Activated naive CD8-positive, alpha-beta T cell treated with anti-CD3 and anti-CD28 coated beads for 36 hours (primary cell): ENCODE data around the gene RMND5B. TPM values are rescaled to one million over a fixed set of nuclear protein-coding genes. Genes with fewer than 3 reads are reported as not detected.
"Not testable (repeated sequence)": the region's sequence is repeated elsewhere in the genome, so short reads cannot be mapped to it uniquely, and the experiment has no call there.

ENCODE experiments used
- DNase-seq: peaks from one replicate; pipeline ENCODE4 v3.0.0; 2021
- H3K27ac Mint-ChIP-seq: one replicate; pipeline ENCODE4 v1.8.0; 2022; ENCODE audit warnings: mild to moderate bottlenecking, moderate library complexity, mixed read lengths
- H3K27me3 Mint-ChIP-seq: one replicate; pipeline ENCODE4 v1.8.0; 2022; ENCODE audit warnings: mild to moderate bottlenecking, mixed read lengths
- H3K36me3 Mint-ChIP-seq: one replicate; pipeline ENCODE4 v1.8.0; 2021; ENCODE audit warnings: mild to moderate bottlenecking, mixed read lengths
- H3K4me1 Mint-ChIP-seq: one replicate; pipeline ENCODE4 v1.8.0; 2021; ENCODE audit warnings: mixed read lengths
- H3K4me3 Mint-ChIP-seq: one replicate; pipeline ENCODE4 v1.8.0; 2022; ENCODE audit warnings: mild to moderate bottlenecking, moderate library complexity, mixed read lengths
- H3K9me3 Mint-ChIP-seq: one replicate; pipeline ENCODE4 v1.8.0; 2022; ENCODE audit warnings: mixed read lengths
- total RNA-seq, 2 experiments: library from RNA; stranded (reverse); gene quantifications; one replicate each; pipeline ENCODE4 v1.2.3, GENCODE V29; 2021

The RMND5B gene, protein sequence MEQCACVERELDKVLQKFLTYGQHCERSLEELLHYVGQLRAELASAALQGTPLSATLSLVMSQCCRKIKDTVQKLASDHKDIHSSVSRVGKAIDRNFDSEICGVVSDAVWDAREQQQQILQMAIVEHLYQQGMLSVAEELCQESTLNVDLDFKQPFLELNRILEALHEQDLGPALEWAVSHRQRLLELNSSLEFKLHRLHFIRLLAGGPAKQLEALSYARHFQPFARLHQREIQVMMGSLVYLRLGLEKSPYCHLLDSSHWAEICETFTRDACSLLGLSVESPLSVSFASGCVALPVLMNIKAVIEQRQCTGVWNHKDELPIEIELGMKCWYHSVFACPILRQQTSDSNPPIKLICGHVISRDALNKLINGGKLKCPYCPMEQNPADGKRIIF
- 10 to 100 TPM; 26.2 to 26.7 TPM for total RNA-seq

DNA sequence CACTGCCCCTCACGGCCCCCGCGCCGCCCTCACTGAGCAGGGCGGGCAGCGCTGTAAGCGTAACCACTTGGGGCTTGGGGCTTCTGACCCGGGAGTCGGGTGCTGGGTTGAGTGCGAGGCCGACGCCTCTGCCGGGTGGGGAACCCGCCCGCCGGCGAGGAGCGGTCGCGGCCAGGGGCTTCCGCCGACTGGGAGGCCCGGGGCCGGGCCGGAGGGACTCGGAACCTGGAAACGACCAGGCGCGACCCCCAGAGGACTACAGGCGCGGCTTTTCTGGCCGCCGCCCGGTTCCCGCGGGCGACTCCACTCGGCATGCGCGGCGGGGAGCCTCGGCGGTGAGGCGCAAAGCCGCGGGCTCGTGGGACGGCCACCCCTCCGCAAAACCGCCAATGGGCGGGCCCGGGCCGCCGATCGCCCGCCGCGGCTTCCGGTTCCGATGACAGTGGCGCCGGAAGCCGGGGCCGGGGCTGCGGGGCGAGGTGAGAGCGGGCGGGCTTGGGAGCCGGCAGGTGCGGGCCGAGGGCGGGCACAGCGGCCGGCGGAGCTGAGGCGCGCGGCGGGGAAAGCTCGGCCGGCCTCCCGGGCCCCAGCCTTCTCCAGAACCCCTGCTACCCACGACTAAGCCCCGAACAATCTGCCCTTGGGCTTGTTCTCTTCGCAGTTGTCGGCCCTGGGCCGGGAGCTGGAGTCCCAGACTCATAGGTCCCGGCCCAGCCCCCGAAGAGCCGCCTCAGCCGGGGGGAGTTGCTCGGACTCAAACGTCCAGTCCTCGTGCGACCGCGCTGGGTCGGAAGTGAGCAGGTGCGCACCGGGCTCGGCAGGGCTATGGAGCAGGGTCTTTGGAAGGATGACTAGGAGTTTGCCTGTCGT is at the start of gene RMND5B:
Gene RMND5B, plus strand, starts transcription at position 439 of the 870 bp plus-strand sequence. CDS start 7,106 bp downstream, outside the sequence.
- Mint-ChIP-seq H3K9me3 (no peaks in the 10 kb centered on the region), H3K27me3 (no peaks in the 10 kb centered on the region), H3K4me3 (peak within 1 kb of the TSS; percentile 87), H3K36me3 (peaks cover 20% of the 10 kb centered on the region), H3K27ac (peak within 1 kb of the TSS; percentile 75), H3K4me1 (peaks cover 26% of the 10 kb centered on the region)
- peak; percentile 89 for DNase-seq

DNA sequence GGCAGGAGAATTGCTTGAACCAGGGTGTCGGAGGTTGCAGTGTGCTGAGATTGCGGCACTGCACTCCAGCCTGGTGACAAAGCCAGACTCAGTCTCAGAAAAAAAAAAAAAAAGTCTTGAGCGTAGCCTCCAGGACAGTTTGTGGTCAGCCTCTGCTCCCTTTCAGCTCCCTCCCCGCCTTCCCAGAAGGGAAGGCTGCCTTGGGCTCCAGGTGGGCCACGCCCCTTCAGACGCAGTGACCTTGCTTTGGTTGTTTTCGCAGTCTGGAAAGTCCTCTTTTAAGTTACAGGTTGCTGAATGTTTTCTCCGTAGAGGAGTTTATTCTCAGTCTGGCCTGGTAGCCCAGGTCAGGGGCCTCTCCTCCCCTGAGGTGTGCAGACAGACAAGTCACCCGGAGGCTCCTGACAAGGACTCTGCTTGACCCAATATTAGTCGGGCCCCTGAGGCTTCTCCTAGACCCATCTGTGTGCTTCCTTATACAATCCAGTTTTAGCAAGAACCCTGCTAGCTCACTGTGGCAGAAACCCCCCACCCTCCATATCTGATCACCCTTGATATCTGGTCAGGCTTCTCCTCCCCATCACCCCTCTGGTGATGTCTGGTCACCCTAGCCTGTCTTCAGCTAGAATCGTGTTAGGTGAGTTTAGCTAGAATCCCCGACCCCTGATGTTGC is 49.1 kb upstream of the RMND5B start:
- Mint-ChIP-seq H3K27ac (no peak overlapping the region), H3K9me3 (no peaks in the 10 kb centered on the region), H3K4me3 (no peak overlapping the region), H3K4me1 (no peaks in the 10 kb centered on the region), H3K27me3 (no peaks in the 10 kb centered on the region), H3K36me3 (no peaks in the 10 kb centered on the region)
- DNase-seq: no peak

- no peak for DNase-seq
- H3K9me3 Mint-ChIP-seq: no peaks in the 10 kb centered on the region
- no peak overlapping the region for H3K4me3 Mint-ChIP-seq
- H3K27me3 Mint-ChIP-seq: no peaks in the 10 kb centered on the region
- no peaks in the 10 kb centered on the region for H3K36me3 Mint-ChIP-seq
- H3K27ac Mint-ChIP-seq: no peak overlapping the region
- H3K4me1 Mint-ChIP-seq: no peaks in the 10 kb centered on the region
These were observed 46.9 kb upstream of the RMND5B start for GRCh38 chr5:178083922-178084321.

- H3K4me1 Mint-ChIP-seq: no peaks in the 10 kb centered on the region
- H3K27me3 Mint-ChIP-seq: no peaks in the 10 kb centered on the region
- H3K4me3 Mint-ChIP-seq: no peak overlapping the region
- no peak overlapping the region for H3K27ac Mint-ChIP-seq
- H3K9me3 Mint-ChIP-seq: no peaks in the 10 kb centered on the region
- no peaks in the 10 kb centered on the region for H3K36me3 Mint-ChIP-seq
- no peak for DNase-seq
These were observed 45.5 kb upstream of the RMND5B start for GRCh38 chr5:178085316-178085715.

GRCh38 chr5:178086266-178086665 is 44.5 kb upstream of the RMND5B start:
- no peak for DNase-seq
- Mint-ChIP-seq H3K4me3 (no peak overlapping the region), H3K4me1 (peaks cover 4% of the 10 kb centered on the region), H3K27me3 (no peaks in the 10 kb centered on the region), H3K9me3 (peaks cover 1% of the 10 kb centered on the region), H3K36me3 (peaks cover 1% of the 10 kb centered on the region), H3K27ac (no peak overlapping the region)

DNA sequence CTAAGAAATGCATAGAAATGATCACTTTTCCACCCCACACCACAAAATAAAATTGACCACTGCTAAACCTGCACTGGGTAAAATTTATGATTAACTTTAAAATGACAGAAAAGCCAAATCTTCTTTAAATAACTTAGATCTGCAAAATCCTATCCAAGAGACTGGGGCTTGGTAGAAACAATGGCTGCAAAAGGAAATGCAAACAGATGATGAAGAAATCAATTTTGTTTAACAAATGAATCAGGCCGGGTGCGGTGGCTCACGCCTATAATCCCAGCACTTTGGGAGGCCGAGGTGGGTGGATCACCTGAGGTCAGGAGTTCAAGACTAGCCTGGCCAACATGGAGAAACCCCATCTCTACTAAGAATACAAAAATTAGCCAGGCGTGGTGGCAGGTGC is 43.6 kb upstream of the RMND5B start:
- not testable (repeated sequence) for H3K27ac Mint-ChIP-seq

GRCh38 chr5:178090856-178091255 is 40.0 kb upstream of the RMND5B start:
- Mint-ChIP-seq H3K4me3 (no peak overlapping the region), H3K27ac (no peak overlapping the region), H3K9me3 (peaks cover 4% of the 10 kb centered on the region), H3K4me1 (peaks cover 17% of the 10 kb centered on the region), H3K27me3 (no peaks in the 10 kb centered on the region), H3K36me3 (peaks cover 2% of the 10 kb centered on the region)
- DNase-seq: no peak

More for the DNA sequence above, 43.6 kb upstream of the RMND5B start:
- H3K4me3 Mint-ChIP-seq, H3K36me3 Mint-ChIP-seq, H3K4me1 Mint-ChIP-seq, H3K27me3 Mint-ChIP-seq, DNase-seq, H3K9me3 Mint-ChIP-seq: not testable (repeated sequence)

DNA sequence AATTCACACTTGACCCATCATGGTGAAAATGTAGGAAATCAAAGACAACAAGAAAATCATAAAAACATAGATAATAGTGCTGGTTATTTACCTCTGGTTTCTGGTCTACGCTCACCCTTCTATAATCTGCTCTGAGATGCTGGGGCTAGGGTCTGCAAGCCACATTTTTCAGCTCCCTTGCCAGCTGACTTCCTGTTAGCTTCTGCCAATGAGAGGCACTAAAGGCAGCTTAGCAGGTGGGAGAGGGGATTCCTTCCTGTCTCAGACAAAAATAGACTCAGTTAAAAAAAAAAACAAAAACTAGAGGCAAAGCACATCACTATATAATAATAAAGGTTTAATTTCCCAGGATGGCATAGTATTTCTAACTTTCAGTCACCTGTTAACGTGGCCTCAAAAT is 37.7 kb upstream of the RMND5B start:
- Mint-ChIP-seq H3K4me3 (no peak overlapping the region), H3K27ac (no peak overlapping the region), H3K4me1 (peaks cover 17% of the 10 kb centered on the region), H3K27me3 (no peaks in the 10 kb centered on the region), H3K36me3 (peaks cover 2% of the 10 kb centered on the region), H3K9me3 (peaks cover 4% of the 10 kb centered on the region)
- no peak for DNase-seq

GRCh38 chr5:178094345-178094744 is 36.5 kb upstream of the RMND5B start:
- Mint-ChIP-seq H3K27me3 (no peaks in the 10 kb centered on the region), H3K9me3 (peaks cover 4% of the 10 kb centered on the region), H3K27ac (no peak overlapping the region), H3K36me3 (peaks cover 2% of the 10 kb centered on the region), H3K4me3 (no peak overlapping the region), H3K4me1 (peaks cover 17% of the 10 kb centered on the region)
- no peak for DNase-seq

DNA sequence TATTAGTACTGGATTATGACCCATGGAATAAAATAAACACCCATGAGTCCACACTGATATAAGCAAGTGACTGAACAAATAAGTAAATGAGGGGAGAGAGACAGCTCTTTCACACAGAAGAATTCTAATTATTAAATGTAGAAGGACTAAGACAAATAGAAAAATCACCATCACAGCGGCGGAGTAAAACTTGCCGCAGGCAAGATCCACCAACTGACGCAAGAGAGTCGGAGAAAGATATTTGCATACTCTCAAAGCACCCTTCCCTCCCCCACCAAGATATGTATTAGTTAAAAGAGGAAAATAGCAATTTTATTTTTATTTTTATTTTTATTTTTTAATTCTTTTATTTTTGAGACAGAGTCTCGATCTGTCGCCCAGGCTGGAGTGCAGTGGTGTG is 32.1 kb upstream of the RMND5B start:
- no peak for DNase-seq
- H3K9me3 Mint-ChIP-seq: no peaks in the 10 kb centered on the region
- H3K4me3 Mint-ChIP-seq: no peak overlapping the region
- H3K27ac Mint-ChIP-seq: no peak overlapping the region
- H3K27me3 Mint-ChIP-seq: no peaks in the 10 kb centered on the region
- H3K4me1 Mint-ChIP-seq: peaks cover 12% of the 10 kb centered on the region
- H3K36me3 Mint-ChIP-seq: no peaks in the 10 kb centered on the region

- DNase-seq: no peak
- Mint-ChIP-seq H3K36me3 (no peaks in the 10 kb centered on the region), H3K4me1 (peaks cover 20% of the 10 kb centered on the region), H3K27ac (no peak overlapping the region), H3K9me3 (no peaks in the 10 kb centered on the region), H3K4me3 (no peak overlapping the region), H3K27me3 (no peaks in the 10 kb centered on the region)
These were observed 27.2 kb upstream of the RMND5B start for GRCh38 chr5:178103612-178104011.

DNA sequence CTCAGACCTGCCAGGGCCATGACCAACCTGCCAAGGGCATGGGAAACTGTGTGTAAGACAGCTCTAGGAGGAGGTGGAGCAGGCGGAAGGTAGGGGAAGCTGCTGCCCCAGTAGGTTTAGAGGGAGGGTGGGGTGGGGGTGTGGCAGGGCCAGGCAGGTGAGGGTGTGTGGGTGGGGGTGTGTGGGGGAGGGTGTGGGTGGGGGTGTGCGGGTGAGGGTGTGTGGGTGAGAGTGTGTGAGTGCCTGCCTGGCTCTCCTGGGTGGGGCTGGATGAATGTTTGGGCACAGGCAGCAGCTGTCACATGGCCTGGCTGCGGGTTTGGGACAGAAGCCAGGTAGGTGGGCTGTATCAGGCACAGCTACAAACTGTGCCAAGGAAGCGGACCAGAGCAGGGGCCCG is 26.3 kb upstream of the RMND5B start:
- DNase-seq: no peak
- no peak overlapping the region for H3K4me3 Mint-ChIP-seq
- no peaks in the 10 kb centered on the region for H3K27me3 Mint-ChIP-seq
- peaks cover 24% of the 10 kb centered on the region for H3K4me1 Mint-ChIP-seq
- no peaks in the 10 kb centered on the region for H3K36me3 Mint-ChIP-seq
- no peaks in the 10 kb centered on the region for H3K9me3 Mint-ChIP-seq
- H3K27ac Mint-ChIP-seq: no peak overlapping the region

DNA sequence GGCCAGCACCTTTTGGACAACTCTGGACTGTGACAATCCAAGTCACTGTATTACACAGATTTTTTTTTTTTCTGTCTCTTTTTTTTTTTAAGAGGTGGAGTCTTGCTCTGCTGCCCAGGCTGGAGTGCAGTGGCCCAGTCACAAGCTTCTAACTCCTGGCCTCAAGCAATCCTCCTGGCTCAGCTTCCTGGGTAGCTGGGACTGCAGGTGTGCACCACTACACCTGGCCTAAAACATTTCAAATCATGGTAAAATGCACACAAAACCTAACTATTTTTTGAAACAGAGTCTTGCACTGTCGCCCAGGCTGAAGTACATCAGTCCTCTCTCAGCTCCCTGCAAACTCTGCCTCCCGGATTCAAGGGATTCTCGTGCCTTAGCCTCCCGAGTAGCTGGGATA is 24.7 kb upstream of the RMND5B start:
- Mint-ChIP-seq H3K4me1 (peaks cover 24% of the 10 kb centered on the region), H3K9me3 (no peaks in the 10 kb centered on the region), H3K36me3 (no peaks in the 10 kb centered on the region), H3K27me3 (no peaks in the 10 kb centered on the region), H3K27ac (no peak overlapping the region), H3K4me3 (no peak overlapping the region)
- DNase-seq: no peak

DNA sequence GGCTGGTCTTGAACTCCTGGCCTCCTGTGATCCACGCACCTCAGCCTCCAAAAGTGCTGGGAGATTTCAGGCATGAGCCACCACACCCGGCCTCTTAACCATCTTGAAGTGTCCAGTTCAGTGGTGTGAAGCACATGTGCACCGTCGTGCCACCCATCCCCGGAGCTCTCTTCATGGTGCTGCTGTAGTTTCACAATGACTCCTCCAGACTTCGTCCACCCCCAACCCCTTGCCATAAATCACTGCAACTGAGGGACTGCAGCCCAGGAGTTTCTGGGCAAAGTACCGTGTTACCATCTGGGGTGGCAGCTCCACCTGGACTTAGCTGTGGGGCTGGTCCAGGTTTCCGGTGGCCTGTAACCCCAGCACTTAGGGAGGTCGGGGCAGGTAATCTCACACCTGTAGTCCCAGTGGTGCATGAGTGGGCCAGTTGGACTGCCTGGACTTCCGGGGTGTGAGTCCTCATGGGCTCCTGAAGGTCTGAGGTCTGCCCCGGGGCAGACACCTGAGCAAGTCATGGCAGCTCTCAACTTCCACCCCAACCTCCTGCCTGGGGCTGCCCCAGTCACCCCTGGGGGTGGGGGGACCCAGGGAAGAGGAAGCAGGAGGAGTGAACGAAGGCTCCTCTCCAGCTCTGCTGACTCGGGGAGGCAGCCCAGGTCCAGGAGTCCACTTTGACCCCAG is 24.1 kb upstream of the RMND5B start:
- Mint-ChIP-seq H3K27me3 (no peaks in the 10 kb centered on the region), H3K9me3 (no peaks in the 10 kb centered on the region), H3K4me1 (peaks cover 24% of the 10 kb centered on the region), H3K36me3 (no peaks in the 10 kb centered on the region), H3K27ac (no peak overlapping the region), H3K4me3 (no peak overlapping the region)
- no peak for DNase-seq
